K562 (cell line): ENCODE measurements around the gene SPEF1. TPM values are rescaled to one million over a fixed set of nuclear protein-coding genes. Genes with fewer than 3 reads are reported as not detected.

ENCODE experiments used
- ATAC-seq: fragments of 200-7000 bp; cut with Tn5 transposase; 3 replicates; pipeline ENCODE4 v1.9.1; 2020; ENCODE audit warnings: moderate library complexity
- BruUV-seq: library from RNA; stranded (reverse); fragments of 400-500 nt; replicated peaks from 2 replicates; lab custom pipeline; 2021; lab: Mats Ljungman, UMichigan
- CTCF ChIA-PET: fragments of 300-600 bp; formaldehyde crosslinking; extraction: SDS; loops from one replicate; lab custom pipeline; 2021; ENCODE audit warnings: low intra/inter-chr PET ratio; lab: Yijun Ruan, JAX
- POLR2A ChIA-PET: fragments of 300-600, 350-650 bp; sonication (Branson Sonifier 250); formaldehyde crosslinking; extraction: SDS; loops from one replicate; lab custom pipeline; 2021; ENCODE audit warnings: antibody characterized with exemption, inconsistent platforms; lab: Yijun Ruan, JAX
- DNase-seq, 4 experiments: peaks; one replicate each; pipeline versions ENCODE4 v3.0.0 to v3.0.0-alpha.2; 2011 to 2018; ENCODE audit warnings: low spot score in 3 of 4, mixed read lengths in 3 of 4; ENCODE audit errors: extremely low read depth in 1 of 4
- FAIRE-seq: peaks from 2 replicates; lab custom pipeline; 2011; peaks lifted over from hg19 to GRCh38; lab: Jason Lieb, UNC
- H2AFZ ChIP-seq: 2 replicates; pipeline ENCODE4 v1.6.0; 2011; ENCODE audit warnings: low read depth, low read length, control low read depth, inconsistent platforms
- H3K27ac ChIP-seq: fragments of 200-600 bp; 3 replicates; pipeline ENCODE4 v1.8.0; 2011; ENCODE audit warnings: low read depth, mild to moderate bottlenecking, control low read depth, inconsistent platforms, low read length, moderate library complexity, mixed read lengths; ENCODE audit errors: extremely low read depth
- H3K27me3 ChIP-seq, 2 experiments: fragments of 300-600 bp in 1 of 2; 2 replicates in 1 of 2; 3 replicates in 1 of 2; pipeline versions ENCODE4 v1.6.0 to v1.8.0; 2011; ENCODE audit warnings: inconsistent platforms in 2 of 2, low read length in 2 of 2, mild to moderate bottlenecking in 1 of 2, mixed read lengths in 1 of 2, moderate library complexity in 1 of 2; ENCODE audit not compliant: control insufficient read depth in 2 of 2, insufficient read depth in 2 of 2
- H3K36me3 ChIP-seq: fragments of 300-600 bp; 3 replicates; pipeline ENCODE4 v1.8.0; 2011; ENCODE audit warnings: mild to moderate bottlenecking, low read length, inconsistent platforms; ENCODE audit not compliant: control insufficient read depth, insufficient read depth
- H3K4me1 ChIP-seq, 2 experiments: fragments of 200-600 bp in 1 of 2; replicated peaks in 1 of 2; 2 replicates in 1 of 2; 3 replicates in 1 of 2; pipeline versions ENCODE4 v1.5.1 to v1.8.0; 2011; ENCODE audit warnings: inconsistent platforms in 2 of 2, low read length in 2 of 2, mild to moderate bottlenecking in 1 of 2, mixed read lengths in 1 of 2, moderate library complexity in 1 of 2; ENCODE audit not compliant: control insufficient read depth in 2 of 2, insufficient read depth in 2 of 2
- H3K4me2 ChIP-seq: 2 replicates; pipeline ENCODE4 v1.6.1; 2011; ENCODE audit warnings: low read length, control low read depth, inconsistent platforms, mixed read lengths; ENCODE audit not compliant: insufficient read depth
- H3K4me3 ChIP-seq: fragments of 200-600 bp; sonication (generic), shearing (Covaris generic); 2 replicates; pipeline ENCODE4 v1.5.1; 2016; ENCODE audit warnings: control low read depth, inconsistent platforms
- H3K79me2 ChIP-seq: fragments of 200-600 bp; 3 replicates; pipeline ENCODE4 v1.8.0; 2011; ENCODE audit warnings: low read length, inconsistent platforms; ENCODE audit not compliant: control insufficient read depth, insufficient read depth
- H3K9ac ChIP-seq, 2 experiments: 2 replicates each; pipeline versions ENCODE4 v1.6.0 to v1.6.1; 2011; ENCODE audit warnings: low read depth in 2 of 2, low read length in 2 of 2, control low read depth in 1 of 2, inconsistent platforms in 1 of 2, mild to moderate bottlenecking in 1 of 2, mixed read lengths in 1 of 2; ENCODE audit not compliant: insufficient read depth in 1 of 2
- H3K9me1 ChIP-seq: one replicate; pipeline ENCODE4 v1.6.0; 2011; ENCODE audit warnings: inconsistent platforms, mild to moderate bottlenecking, low read length, moderate library complexity; ENCODE audit not compliant: control insufficient read depth, insufficient read depth
- H3K9me3 ChIP-seq: replicated peaks from 2 replicates; pipeline ENCODE4 v1.5.1; 2011; ENCODE audit warnings: low read depth, low read length, inconsistent platforms; ENCODE audit not compliant: control insufficient read depth, insufficient read depth
- H4K20me1 ChIP-seq: replicated peaks from 2 replicates; pipeline ENCODE4 v1.6.1; 2011; ENCODE audit warnings: low read length, inconsistent platforms, mixed read lengths; ENCODE audit not compliant: control insufficient read depth, insufficient read depth
- CHD2 ChIP-seq: IDR thresholded peaks from 2 replicates; pipeline ENCODE4 v1.6.1; 2011; ENCODE audit warnings: low read depth, low read length
- ERF ChIP-seq: fragments of 450-650 bp; formaldehyde crosslinking; IDR thresholded peaks from 2 replicates; pipeline ENCODE4 v1.4.0; 2020; ENCODE audit warnings: mild to moderate bottlenecking, mixed read lengths
- KLF10 ChIP-seq: fragments of 250-450 bp; sonication (Bioruptor Pico); IDR thresholded peaks from 2 replicates; pipeline ENCODE4 v1.6.1; 2021; ENCODE audit warnings: matching md5 sums
- MEF2D ChIP-seq: conservative IDR thresholded peaks from 2 replicates; pipeline ENCODE4 v1.6.1; 2016; ENCODE audit warnings: low read depth, missing genetic modification characterization, missing compliant biosample characterization
- NR4A1 ChIP-seq, 2 experiments: fragments of 250-450 bp in 1 of 2; fragments of 450-650 bp in 1 of 2; sonication (Bioruptor Pico) in 1 of 2; IDR thresholded peaks; 2 replicates each; pipeline versions ENCODE4 v1.4.0 to v1.6.1; 2016 to 2020; ENCODE audit warnings: mild to moderate bottlenecking in 2 of 2, missing compliant biosample characterization in 1 of 2, missing genetic modification characterization in 1 of 2, moderate library complexity in 1 of 2
- PHB2 ChIP-seq: fragments of 450-650 bp; IDR thresholded peaks from 2 replicates; pipeline ENCODE4 v1.6.1; 2017; ENCODE audit warnings: low read depth
- PHF8 ChIP-seq: fragments of 200-600 bp; sonication (generic); IDR thresholded peaks from 2 replicates; pipeline ENCODE4 v1.6.1; 2012; ENCODE audit warnings: mixed run types, mild to moderate bottlenecking, inconsistent platforms, low read length, moderate library complexity, borderline replicate concordance
- POLR3A ChIP-seq: IDR thresholded peaks from 2 replicates; pipeline ENCODE4 v1.6.1; 2011; ENCODE audit warnings: borderline replicate concordance, mild to moderate bottlenecking, moderate library complexity; ENCODE audit not compliant: insufficient read length, insufficient read depth; ENCODE audit errors: extremely low read depth
- SMARCA5 ChIP-seq: fragments of 450-650 bp; IDR thresholded peaks from 2 replicates; pipeline ENCODE4 v1.6.1; 2016
- SRSF3 ChIP-seq: fragments of 200-400 bp; formaldehyde crosslinking; IDR thresholded peaks from 2 replicates; pipeline ENCODE4 v1.6.1; 2016; ENCODE audit warnings: mild to moderate bottlenecking, low read length, moderate library complexity; ENCODE audit not compliant: insufficient read depth
- TAF7 ChIP-seq: fragments of 450-650 bp; IDR thresholded peaks from 2 replicates; pipeline ENCODE4 v1.6.1; 2016; ENCODE audit warnings: missing genetic modification characterization, missing compliant biosample characterization
- TGIF2 ChIP-seq: sonication (generic); formaldehyde crosslinking; IDR thresholded peaks from 2 replicates; pipeline ENCODE4 v1.8.1; 2022; ENCODE audit warnings: mild to moderate bottlenecking, missing genetic modification reagents, moderate library complexity
- ZNF695 ChIP-seq: fragments of 450-650 bp; formaldehyde crosslinking; IDR thresholded peaks from 2 replicates; pipeline ENCODE4 v1.4.0; 2020; ENCODE audit warnings: mild to moderate bottlenecking, moderate library complexity
- ZZZ3 ChIP-seq: fragments of 450-650 bp; IDR thresholded peaks from 2 replicates; pipeline ENCODE4 v1.6.1; 2016; ENCODE audit warnings: antibody characterized with exemption, mild to moderate bottlenecking, moderate library complexity
- WGBS: fragments of 100-300 bp; shearing (Covaris generic); methylation state at CpG from one replicate; pipeline ENCODE4 v1.1.6; 2016; ENCODE audit warnings: low coverage, mixed read lengths; ENCODE audit not compliant: insufficient coverage; ENCODE audit errors: missing lambda C conversion rate; 5-methylcytosine and 5-hydroxymethylcytosine counted together
- in situ Hi-C: fragments of 300-500 bp; cut with MboI; formaldehyde crosslinking; loops from 4 replicates; pipeline ENCODE4 v1.15.0; 2018; ENCODE audit warnings: inconsistent platforms, mixed read lengths
- intact Hi-C: fragments of 100-400 bp; cut with micrococcal nuclease; formaldehyde crosslinking; loops from 2 replicates; pipeline ENCODE4 v1.14.2; 2022
- polyA plus RNA-seq, 8 experiments: library from polyadenylated mRNA; depleted of rRNA in 4 of 8; stranded (reverse) in 5 of 8; unstranded in 3 of 8; fragments of >200 nt; fragmentation: Nextera tagmentation in 2 of 8; fragmentation: Illumina TruSeq in 1 of 8; extraction: Ambion mirVana in 2 of 8; extraction: Trizol in 1 of 8; gene quantifications; 2 replicates each; pipeline versions ENCODE4 v1.2.1 to v1.2.3, GENCODE V29; 2011 to 2014; ENCODE audit warnings: inconsistent platforms in 1 of 8, missing spikeins in 1 of 8
- total RNA-seq, 7 experiments: library from RNA; depleted of rRNA in 6 of 7; stranded (reverse); fragments of >200 nt in 6 of 7; fragmentation: Illumina TruSeq in 2 of 7; extraction: Trizol in 2 of 7; gene quantifications; 2 replicates each; pipeline versions ENCODE4 v1.2.1 to v1.2.3, GENCODE V29; 2011 to 2021; ENCODE audit warnings: low replicate concordance in 1 of 7
- TF ChIP-seq, protein P1 (sequence below): fragments of 450-650 bp; formaldehyde crosslinking; IDR thresholded peaks from 2 replicates; pipeline ENCODE4 v1.4.0; 2020; ENCODE audit warnings: mild to moderate bottlenecking
- TF ChIP-seq, protein P2 (sequence below): fragments of 250-450 bp; sonication (Bioruptor Pico); IDR thresholded peaks from 2 replicates; pipeline ENCODE4 v1.5.1; 2021; ENCODE audit warnings: mild to moderate bottlenecking
- TF ChIP-seq, protein P3 (sequence below): IDR thresholded peaks from 2 replicates; pipeline ENCODE4 v1.6.1; 2011; ENCODE audit not compliant: insufficient read length; ENCODE audit errors: extremely low read depth

Gene SPEF1
- total and polyA plus RNA-seq, 9 of the 15 experiments (the other 6 are each of a cell fraction or from before 2014, with no cell fraction given), result not detected

DNA sequence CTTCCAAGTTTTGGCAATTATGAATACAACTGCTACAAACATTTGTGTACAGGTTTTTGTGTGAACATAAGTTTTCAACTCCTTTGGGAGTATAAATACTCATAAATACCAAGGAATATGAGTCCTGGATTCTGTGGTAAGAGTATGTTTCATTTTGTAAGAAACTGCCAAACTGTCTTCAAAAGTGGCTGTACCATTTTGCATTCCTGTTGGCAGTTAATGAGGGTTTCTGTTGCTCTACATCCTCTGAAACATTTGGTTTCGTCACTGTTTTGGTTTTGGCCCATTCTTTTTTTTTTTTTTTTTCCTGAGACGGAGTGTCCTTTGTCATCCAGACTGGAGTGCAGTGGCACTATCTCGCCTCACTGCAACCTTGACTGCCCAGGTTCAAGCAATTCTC, 47.5 kb upstream of the SPEF1 start:
- Histone ChIP-seq H3K36me3 (peaks cover 8% of the 10 kb centered on the region; the same call in 1 of the 3 replicates), H3K79me2 (no peaks in the 10 kb centered on the region), H3K4me1 (peaks cover 0 to 3% of the 10 kb centered on the region in 2 experiments; a peak in 2 of 5 replicates), H4K20me1 (no peaks in the 10 kb centered on the region)
- ChIA-PET POLR2A (no interaction called here), CTCF (no interaction called here)
- BruUV-seq, result no TSS peak
- FAIRE-seq, result no peak
- in situ Hi-C loops, result no loop called here
- TF ChIP-seq CHD2 (no peak), SRSF3 (no peak), PHF8 (no peak), SMARCA5 (no peak), TGIF2 (CRISPR knock-in tag) (no peak), NR4A1 (CRISPR knock-in tag; IDR thresholded peaks at IDR 0.05) (no peak), NR4A1 (tag; IDR thresholded peaks at IDR 0.05) (no peak), PHB2 (no peak), MEF2D (tag) (no peak), ZZZ3 (no peak), TAF7 (tag) (no peak), ERF (CRISPR knock-in tag) (no peak), KLF10 (CRISPR knock-in tag) (no peak), ZNF695 (CRISPR knock-in tag) (no peak), POLR3A (no peak)
- TF ChIP-seq, protein P1, sequence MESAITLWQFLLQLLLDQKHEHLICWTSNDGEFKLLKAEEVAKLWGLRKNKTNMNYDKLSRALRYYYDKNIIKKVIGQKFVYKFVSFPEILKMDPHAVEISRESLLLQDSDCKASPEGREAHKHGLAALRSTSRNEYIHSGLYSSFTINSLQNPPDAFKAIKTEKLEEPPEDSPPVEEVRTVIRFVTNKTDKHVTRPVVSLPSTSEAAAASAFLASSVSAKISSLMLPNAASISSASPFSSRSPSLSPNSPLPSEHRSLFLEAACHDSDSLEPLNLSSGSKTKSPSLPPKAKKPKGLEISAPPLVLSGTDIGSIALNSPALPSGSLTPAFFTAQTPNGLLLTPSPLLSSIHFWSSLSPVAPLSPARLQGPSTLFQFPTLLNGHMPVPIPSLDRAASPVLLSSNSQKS (CRISPR knock-in tag), result no peak
- TF ChIP-seq, protein P2, sequence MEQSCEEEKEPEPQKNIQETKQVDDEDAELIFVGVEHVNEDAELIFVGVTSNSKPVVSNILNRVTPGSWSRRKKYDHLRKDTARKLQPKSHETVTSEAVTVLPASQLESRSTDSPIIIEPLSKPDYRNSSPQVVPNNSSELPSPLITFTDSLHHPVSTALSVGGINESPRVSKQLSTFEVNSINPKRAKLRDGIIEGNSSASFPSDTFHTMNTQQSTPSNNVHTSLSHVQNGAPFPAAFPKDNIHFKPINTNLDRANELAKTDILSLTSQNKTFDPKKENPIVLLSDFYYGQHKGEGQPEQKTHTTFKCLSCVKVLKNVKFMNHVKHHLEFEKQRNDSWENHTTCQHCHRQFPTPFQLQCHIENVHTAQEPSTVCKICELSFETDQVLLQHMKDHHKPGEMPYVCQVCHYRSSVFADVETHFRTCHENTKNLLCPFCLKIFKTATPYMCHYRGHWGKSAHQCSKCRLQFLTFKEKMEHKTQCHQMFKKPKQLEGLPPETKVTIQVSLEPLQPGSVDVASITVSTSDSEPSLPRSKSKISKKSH (CRISPR knock-in tag), result no peak
- TF ChIP-seq, protein P3, sequence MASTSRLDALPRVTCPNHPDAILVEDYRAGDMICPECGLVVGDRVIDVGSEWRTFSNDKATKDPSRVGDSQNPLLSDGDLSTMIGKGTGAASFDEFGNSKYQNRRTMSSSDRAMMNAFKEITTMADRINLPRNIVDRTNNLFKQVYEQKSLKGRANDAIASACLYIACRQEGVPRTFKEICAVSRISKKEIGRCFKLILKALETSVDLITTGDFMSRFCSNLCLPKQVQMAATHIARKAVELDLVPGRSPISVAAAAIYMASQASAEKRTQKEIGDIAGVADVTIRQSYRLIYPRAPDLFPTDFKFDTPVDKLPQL, result no peak
- TF ChIP-seq, all 486 proteins: peak for 0
- no peak overlapping the region for H3K4me3 ChIP-seq
- intact Hi-C loops, result no loop called here
- no peak overlapping the region for H3K27ac ChIP-seq
- no peak overlapping the region for H3K4me2 ChIP-seq
- no peak for DNase-seq
- H3K9me3 ChIP-seq, result no peaks in the 10 kb centered on the region
- 50% methylated on average over 2 of the region's 3 CpGs for WGBS
- no peak overlapping the region for H3K9ac ChIP-seq
- no peaks in the 10 kb centered on the region for H3K27me3 ChIP-seq
- no peak overlapping the region for H2AFZ ChIP-seq
- no peak for ATAC-seq
- H3K9me1 ChIP-seq, result no peaks in the 10 kb centered on the region
